Measurements from ENCODE around the gene SEC24C. TPM values are rescaled to one million over a fixed set of nuclear protein-coding genes. Genes with fewer than 3 reads are reported as not detected.

Gene SEC24C
- total RNA-seq (2022; extraction: Qiagen RNA extraction; ENCODE audit: low read depth), result 39.6 to 66.6 TPM (median 61.1 TPM) in 5 replicates

GRCh38 chr10:73743905-73744663, at the start of gene SEC24C:
TSS of gene SEC24C (plus strand) at chr10:73744372. CDS start at chr10:73746833, 2,461 bp downstream.

GRCh38 chr10:73697675-73698159, 46.5 kb upstream of the SEC24C start, which contains the start of gene AGAP5:
TSS of gene AGAP5 (minus strand) at chr10:73698109. CDS start at chr10:73697755, 354 bp downstream.

GRCh38 chr10:73781879-73782748, 37.9 kb downstream of the SEC24C start, which contains the start of gene CHCHD1:
TSS of gene CHCHD1 (plus strand) at chr10:73782048. CDS start at chr10:73782076, 28 bp downstream.

GRCh38 chr10:73785211-73785720, 41.1 kb downstream of the SEC24C start, which contains the start of gene ZSWIM8:
TSS of gene ZSWIM8 (plus strand) at chr10:73785606. CDS start at chr10:73785879, 273 bp downstream.

Other genes starting within 250 kb of the SEC24C start
- gene PPP3CB, start 248.3 kb upstream of the SEC24C start, total RNA-seq (2022; extraction: Qiagen RNA extraction; ENCODE audit: low read depth), result 9.9 to 18.8 TPM (median 16.2 TPM) in 5 replicates
- 9.6 to 14.4 TPM (median 11.9 TPM) in 5 replicates for gene USP54, start 153.0 kb upstream of the SEC24C start, total RNA-seq (2022; extraction: Qiagen RNA extraction; ENCODE audit: low read depth)
- gene MYOZ1, start 102.9 kb upstream of the SEC24C start, total RNA-seq (2022; extraction: Qiagen RNA extraction; ENCODE audit: low read depth), result not detected in 5 replicates
- gene SYNPO2L, start 88.3 kb upstream of the SEC24C start, total RNA-seq (2022; extraction: Qiagen RNA extraction; ENCODE audit: low read depth), result not detected in 5 replicates
- 1.7 to 3.5 TPM (median 3.1 TPM) in 5 replicates for gene AGAP5, start 46.3 kb upstream of the SEC24C start, total RNA-seq (2022; extraction: Qiagen RNA extraction; ENCODE audit: low read depth)
- gene CHCHD1, start 37.7 kb downstream of the SEC24C start, total RNA-seq (2022; extraction: Qiagen RNA extraction; ENCODE audit: low read depth), result 63.4 to 72.2 TPM (median 67.6 TPM) in 5 replicates
- 22.4 to 48.8 TPM (median 43.4 TPM) in 5 replicates for gene ZSWIM8, start 41.2 kb downstream of the SEC24C start, total RNA-seq (2022; extraction: Qiagen RNA extraction; ENCODE audit: low read depth)
- 10.9 to 22.6 TPM (median 19.1 TPM) in 5 replicates for gene NDST2, start 67.2 kb downstream of the SEC24C start, total RNA-seq (2022; extraction: Qiagen RNA extraction; ENCODE audit: low read depth)
- gene CAMK2G, start 130.2 kb downstream of the SEC24C start, total RNA-seq (2022; extraction: Qiagen RNA extraction; ENCODE audit: low read depth), result 16.6 to 19.5 TPM (median 18.8 TPM) in 5 replicates
- 101 to 107 TPM (median 105 TPM) in 5 replicates for gene PLAU, start 166.8 kb downstream of the SEC24C start, total RNA-seq (2022; extraction: Qiagen RNA extraction; ENCODE audit: low read depth)